Endothelial cell of umbilical vein (primary cell): ENCODE results near the gene MRPS21. TPM values are rescaled to one million over a fixed set of nuclear protein-coding genes. Genes with fewer than 3 reads are reported as not detected.
A peak's percentile ranks its signal among the peaks of the same experiment; 100 is the strongest.

Experiments
- BruUV-seq: library from RNA; stranded (reverse); fragments of 400-500 nt; replicated peaks from 2 replicates; lab custom pipeline; 2021; lab: Mats Ljungman, UMichigan
- CTCF ChIA-PET: fragments of 300-600, 350-600 bp; sonication (Branson Sonifier 250); formaldehyde crosslinking; loops from one replicate; lab custom pipeline; 2021; ENCODE audit warnings: antibody characterized with exemption, inconsistent platforms; lab: Charles Lee
- POLR2A ChIA-PET: fragments of 300-600, 350-600 bp; sonication (Branson Sonifier 250); formaldehyde crosslinking; loops from one replicate; lab custom pipeline; 2021; ENCODE audit warnings: antibody characterized with exemption, inconsistent platforms; lab: Charles Lee
- DNase-seq: peaks from one replicate; pipeline ENCODE4 v3.0.0-alpha.2; 2011; ENCODE audit warnings: low read depth, low spot score
- FAIRE-seq: peaks from 2 replicates; lab custom pipeline; 2011; peaks lifted over from hg19 to GRCh38; lab: Jason Lieb, UNC
- H2AFZ ChIP-seq: 2 replicates; pipeline ENCODE4 v1.6.0; 2012; ENCODE audit warnings: low read depth, low read length, control low read depth, inconsistent platforms
- H3K27ac ChIP-seq: 2 replicates; pipeline ENCODE4 v1.5.1; 2011; ENCODE audit warnings: low read depth, mild to moderate bottlenecking, control low read depth, low read length, moderate library complexity; ENCODE audit not compliant: insufficient read depth
- H3K27me3 ChIP-seq, 2 experiments: 2 replicates each; pipeline versions ENCODE4 v1.6.0 to v1.6.1; 2011; ENCODE audit warnings: low read length in 2 of 2, mixed read lengths in 1 of 2; ENCODE audit not compliant: control insufficient read depth in 2 of 2, insufficient read depth in 2 of 2
- H3K36me3 ChIP-seq, 2 experiments: 2 replicates in 1 of 2; 3 replicates in 1 of 2; pipeline ENCODE4 v1.5.1; 2011; ENCODE audit warnings: low read length in 2 of 2, mild to moderate bottlenecking in 1 of 2, moderate library complexity in 1 of 2; ENCODE audit not compliant: control insufficient read depth in 2 of 2, insufficient read depth in 2 of 2; ENCODE audit errors: extremely low read depth in 1 of 2
- H3K4me1 ChIP-seq: 3 replicates; pipeline ENCODE4 v1.5.1; 2011; ENCODE audit warnings: mild to moderate bottlenecking, low read length; ENCODE audit not compliant: control insufficient read depth, insufficient read depth; ENCODE audit errors: extremely low read depth
- H3K4me2 ChIP-seq: 2 replicates; pipeline ENCODE4 v1.6.1; 2011; ENCODE audit warnings: low read length, control low read depth, mixed read lengths; ENCODE audit not compliant: insufficient read depth
- H3K4me3 ChIP-seq, 3 experiments: fragments of 200-600 bp in 1 of 3; sonication (generic), shearing (Covaris generic) in 1 of 3; replicated peaks in 1 of 3; 2 replicates each; pipeline ENCODE4 v1.5.1; 2011 to 2016; ENCODE audit warnings: control low read depth in 3 of 3, low read length in 3 of 3, mild to moderate bottlenecking in 2 of 3, inconsistent platforms in 1 of 3, low read depth in 1 of 3, moderate library complexity in 1 of 3; ENCODE audit not compliant: insufficient read depth in 1 of 3
- H3K79me2 ChIP-seq: 2 replicates; pipeline ENCODE4 v1.6.0; 2012; ENCODE audit warnings: low read length, inconsistent platforms; ENCODE audit not compliant: control insufficient read depth, insufficient read depth
- H3K9ac ChIP-seq: replicated peaks from 2 replicates; pipeline ENCODE3; 2011; ENCODE audit warnings: low read length, control low read depth; ENCODE audit not compliant: insufficient read depth; ENCODE audit errors: extremely low read depth
- H3K9me1 ChIP-seq: replicated peaks from 3 replicates; pipeline ENCODE4 v1.6.0; 2011; ENCODE audit warnings: mild to moderate bottlenecking, low read length; ENCODE audit not compliant: control insufficient read depth, insufficient read depth; ENCODE audit errors: extremely low read depth
- H3K9me3 ChIP-seq: replicated peaks from 2 replicates; pipeline ENCODE4 v1.5.1; 2012; ENCODE audit warnings: low read length, inconsistent platforms; ENCODE audit not compliant: control insufficient read depth, insufficient read depth
- H4K20me1 ChIP-seq: replicated peaks from 2 replicates; pipeline ENCODE3; 2011; ENCODE audit warnings: mild to moderate bottlenecking, low read length; ENCODE audit not compliant: control insufficient read depth, insufficient read depth; ENCODE audit errors: extremely low read depth
- CTCF ChIP-seq, 2 donors: IDR thresholded peaks; 1 replicate in 1 of 2; 2 replicates in 1 of 2; pipeline ENCODE4 v1.5.1; 2011; ENCODE audit warnings: low read length in 2 of 2, mild to moderate bottlenecking in 2 of 2, moderate library complexity in 2 of 2, control low read depth in 1 of 2, inconsistent platforms in 1 of 2, low read depth in 1 of 2; ENCODE audit not compliant: insufficient read depth in 1 of 2; ENCODE audit errors: extremely low read depth in 1 of 2
- GATA2 ChIP-seq: IDR thresholded peaks from 2 replicates; pipeline ENCODE4 v1.7.0; 2011; ENCODE audit warnings: low read depth, mild to moderate bottlenecking, moderate library complexity, mixed read lengths, low read length; ENCODE audit not compliant: insufficient read length, insufficient read depth
- JUN ChIP-seq: IDR thresholded peaks from 2 replicates; pipeline ENCODE4 v1.6.1; 2011; ENCODE audit warnings: borderline replicate concordance, low read depth; ENCODE audit not compliant: insufficient read length, insufficient read depth
- POLR2A ChIP-seq: IDR thresholded peaks from 2 replicates; pipeline ENCODE4 v1.6.1; 2012; ENCODE audit warnings: low read depth, mild to moderate bottlenecking, control low read depth, low read length
- POLR2AphosphoS5 ChIP-seq: IDR thresholded peaks from 2 replicates; pipeline ENCODE4 v1.6.1; 2012; ENCODE audit warnings: low read depth, mild to moderate bottlenecking, control low read depth, low read length, moderate library complexity; ENCODE audit not compliant: insufficient read depth
- dilution Hi-C: fragments of 300-500 bp; cut with MboI; formaldehyde crosslinking; loops from one replicate; pipeline ENCODE4 v1.15.0; 2019; ENCODE audit warnings: low sequenced_read_pairs; ENCODE audit not compliant: extremely low pct_ligation_motif_present
- intact Hi-C: fragments of 100-400 bp; cut with micrococcal nuclease; formaldehyde crosslinking; loops from one replicate; pipeline ENCODE4 v1.10.0; 2022
- polyA plus RNA-seq, 4 experiments: library from polyadenylated mRNA; depleted of rRNA in 3 of 4; stranded (reverse) in 3 of 4; unstranded in 1 of 4; fragments of >200 nt; gene quantifications; 2 replicates each; pipeline versions ENCODE4 v1.2.1 to v1.2.3, GENCODE V29; 2011 to 2012; ENCODE audit warnings: missing spikeins in 1 of 4
- total RNA-seq: library from RNA; stranded (reverse); gene quantifications from 2 replicates; pipeline ENCODE4 v1.2.3, GENCODE V29; 2021

Gene MRPS21
- total and polyA plus RNA-seq, 2 donors (not counting 3 experiments of a cell fraction or from before 2014, with no cell fraction given), result 63.1 to 76.7 TPM

- POLR2A ChIA-PET, result interaction anchor here (1.0 kb wide), 1 partner anchor 8 kb away, joined by 5 read pairs; no protein-coding TSS in a partner anchor
Observed at GRCh38 chr1:150268705-150269403, 24.8 kb upstream of the MRPS21 start, which contains the start of gene APH1A. Gene APH1A (minus strand): TSS chr1:150269016. CDS start chr1:150268810, 206 bp downstream.

More at GRCh38 chr1:150268705-150269403, 24.8 kb upstream of the MRPS21 start, which contains the start of gene APH1A:
- CTCF ChIA-PET, result interaction anchor here (1.2 to 16.3 kb wide), 3 partner anchors 10 to 13 kb away, joined by 3 to 466 read pairs (median 23); partner anchors contain the start of genes CA14 and CIART
- Histone ChIP-seq H3K27me3 (no peaks in the 10 kb centered on the region), H3K79me2 (peaks cover 19% of the 10 kb centered on the region), H4K20me1 (no peaks in the 10 kb centered on the region), H3K27ac (peak within 1 kb of the TSS; percentile 89), H3K4me2 (peak within 1 kb of the TSS; percentile 97), H3K4me1 (peaks cover 40% of the 10 kb centered on the region), H3K9me1 (no peaks in the 10 kb centered on the region), H3K4me3 (peak within 1 kb of the TSS; percentile 51 to 84 (median 77)), H3K9ac (peak within 1 kb of the TSS; percentile 80), H2AFZ (peak within 1 kb of the TSS; percentile 92), H3K9me3 (no peaks in the 10 kb centered on the region), H3K36me3 (peaks cover 3 to 19% of the 10 kb centered on the region in 2 experiments)
- DNase-seq, result peak; percentile 95
- intact Hi-C loops (loop anchor here (1.0 kb wide), 5 partner anchors 12 to 52 kb away; partner anchors contain the start of genes ANP32E, MRPS21 and PRPF3), dilution Hi-C loops (no loop called here)
- no peak for TF ChIP-seq CTCF (IDR thresholded peaks at IDR 0.05; ENCODE audit: extremely low read depth in 1 of 2, insufficient read depth in 1 of 2, low read depth in 1 of 2, low read length in 2 of 2)
- TF ChIP-seq POLR2A, result peak; percentile 26
- no peak for TF ChIP-seq GATA2
- peak; percentile 61 for TF ChIP-seq POLR2AphosphoS5
- no peak for TF ChIP-seq JUN
- peak; percentile 99 for FAIRE-seq
- BruUV-seq, result no TSS peak
